ENCODE data around the gene LZTR1. TPM values are rescaled to one million over a fixed set of nuclear protein-coding genes. Genes with fewer than 3 reads are reported as not detected.
A peak's percentile ranks its signal among the peaks of the same experiment; 100 is the strongest.

LZTR1 gene
- total RNA-seq, 1 experiment from 2014 or later: 13.0 TPM

GRCh38 chr22:20951151-20951931 lies 30.8 kb upstream of the LZTR1 start:
- no peak for DNase-seq (ENCODE audit: low read depth)

GRCh38 chr22:20951932-20952380 lies 30.1 kb upstream of the LZTR1 start:
- no peak for DNase-seq (ENCODE audit: low read depth)

DNA sequence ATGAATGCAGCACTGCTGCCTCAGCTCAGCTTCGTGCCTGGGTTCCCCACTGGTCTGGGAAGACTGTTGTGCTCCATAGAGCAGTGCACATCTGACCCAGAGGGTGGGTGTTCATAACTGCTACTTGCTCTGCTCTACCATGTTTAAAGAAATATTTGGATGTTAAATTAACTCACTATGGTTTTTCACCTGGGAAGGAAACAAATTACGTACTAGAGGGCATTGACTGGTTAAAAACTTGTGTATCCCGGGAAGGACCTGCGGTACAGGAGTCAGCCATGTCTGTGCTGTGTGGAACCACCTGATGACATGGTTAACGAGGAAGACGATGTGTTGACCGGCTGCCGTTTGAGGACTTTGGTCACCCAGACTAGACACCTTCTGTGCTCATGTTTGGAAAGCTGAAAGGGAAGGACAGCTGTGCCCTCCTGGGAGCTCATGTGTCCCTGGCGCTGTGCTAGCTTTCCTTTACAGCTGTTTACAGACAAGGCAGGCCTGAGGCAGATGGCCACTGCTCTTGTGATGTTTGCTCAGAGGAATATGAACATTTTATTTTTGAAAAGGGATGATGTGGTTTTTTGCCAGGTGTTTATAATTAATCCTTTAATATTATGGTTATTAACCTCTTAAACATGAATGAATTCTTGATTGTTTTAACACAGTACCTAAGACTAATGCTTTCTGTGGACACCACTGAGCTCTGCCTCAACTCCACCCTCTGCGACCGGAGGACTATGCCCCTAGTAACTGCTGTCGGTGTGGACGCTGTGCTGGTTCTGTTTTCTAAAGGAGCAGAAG lies 29.4 kb upstream of the LZTR1 start:
- DNase-seq (ENCODE audit: low read depth): no peak

- DNase-seq (ENCODE audit: low read depth): no peak
These were observed 28.8 kb upstream of the LZTR1 start for GRCh38 chr22:20953342-20953608.

DNA sequence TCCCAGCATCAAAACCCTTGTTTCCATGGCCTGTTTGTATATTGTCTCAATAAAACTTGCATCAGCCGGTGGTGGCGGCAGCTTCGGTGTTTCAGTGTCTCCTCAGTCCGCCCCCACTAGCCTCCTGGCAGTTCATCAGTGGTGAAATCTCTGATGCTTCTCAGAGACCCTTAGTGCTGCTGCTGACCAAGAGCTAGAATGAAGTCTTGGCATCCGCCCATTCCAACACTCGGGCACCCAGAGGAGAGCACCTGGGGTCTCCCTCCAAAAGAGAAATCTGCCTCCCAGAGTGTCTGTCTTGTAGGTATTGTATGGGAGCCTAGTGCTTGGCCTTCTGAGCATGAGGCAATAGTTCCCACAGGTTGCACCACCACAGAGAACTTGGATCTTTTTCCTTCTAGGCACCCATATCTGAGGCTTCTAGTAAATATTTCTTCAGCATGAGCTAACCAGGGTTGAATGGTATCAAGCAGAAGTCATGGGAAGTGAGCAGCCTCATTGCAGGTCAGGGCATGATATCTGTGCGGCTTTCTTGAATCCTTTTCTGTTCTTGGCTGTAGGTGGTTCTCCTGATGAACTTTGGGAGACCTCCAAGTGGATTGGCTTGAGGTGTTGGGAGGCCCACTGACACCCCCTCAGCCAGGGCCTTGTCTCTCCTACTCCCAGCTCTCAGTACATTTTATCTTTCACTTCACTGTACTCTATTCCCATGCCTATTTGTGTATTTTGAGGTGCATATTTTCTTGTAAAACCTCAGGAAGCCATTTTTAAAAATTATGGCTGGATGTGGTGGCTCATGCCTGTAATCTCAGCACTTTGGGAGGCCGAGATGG lies 28.2 kb upstream of the LZTR1 start:
- no peak for DNase-seq (ENCODE audit: low read depth)

GRCh38 chr22:20955548-20955947 lies 26.5 kb upstream of the LZTR1 start:
- no peak for DNase-seq (ENCODE audit: low read depth)

DNA sequence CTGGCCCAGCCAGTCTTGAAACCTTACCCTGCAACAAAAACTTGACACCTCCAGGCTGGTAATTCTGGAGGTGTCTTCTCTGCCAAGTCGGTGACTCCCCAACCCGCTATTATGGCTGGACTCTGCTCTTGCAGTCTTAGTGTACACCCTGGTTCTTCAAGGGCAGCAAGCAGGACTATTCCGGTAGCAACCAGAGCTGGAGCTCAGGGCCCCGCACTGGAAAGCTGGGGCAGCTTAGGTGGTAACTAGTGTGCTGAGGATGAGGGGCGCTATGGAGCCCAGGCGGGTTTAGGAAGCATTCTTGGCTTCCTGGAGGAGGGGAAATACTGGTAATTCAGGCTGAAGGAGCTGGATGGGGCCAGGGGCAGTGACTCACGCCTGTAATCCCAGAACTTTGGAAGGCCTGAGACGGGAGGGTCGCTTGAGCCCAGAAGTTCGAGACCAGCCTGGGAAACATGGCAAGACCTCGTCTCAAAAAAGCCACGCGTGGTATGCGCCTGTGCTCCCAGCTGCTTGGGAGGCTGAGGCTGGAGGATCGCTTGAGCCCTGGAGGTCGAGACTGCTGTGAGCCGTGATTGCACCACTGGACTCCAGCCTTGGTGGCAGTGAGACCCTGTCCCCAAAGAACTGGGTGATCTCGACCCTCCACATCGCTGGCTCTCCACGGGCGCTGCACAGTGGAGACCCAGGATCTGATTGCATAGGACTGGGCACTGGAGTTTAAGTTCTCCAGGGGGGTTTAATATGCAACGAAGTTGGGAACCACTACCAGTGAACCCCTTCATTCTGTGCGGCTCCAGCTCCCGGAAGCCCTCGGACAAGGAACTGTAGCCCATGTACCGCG lies 25.6 kb upstream of the LZTR1 start:
- DNase-seq (ENCODE audit: low read depth): peak; percentile 33

- no peak for DNase-seq (ENCODE audit: low read depth)
These were observed 24.9 kb upstream of the LZTR1 start for GRCh38 chr22:20957102-20957682.

DNA sequence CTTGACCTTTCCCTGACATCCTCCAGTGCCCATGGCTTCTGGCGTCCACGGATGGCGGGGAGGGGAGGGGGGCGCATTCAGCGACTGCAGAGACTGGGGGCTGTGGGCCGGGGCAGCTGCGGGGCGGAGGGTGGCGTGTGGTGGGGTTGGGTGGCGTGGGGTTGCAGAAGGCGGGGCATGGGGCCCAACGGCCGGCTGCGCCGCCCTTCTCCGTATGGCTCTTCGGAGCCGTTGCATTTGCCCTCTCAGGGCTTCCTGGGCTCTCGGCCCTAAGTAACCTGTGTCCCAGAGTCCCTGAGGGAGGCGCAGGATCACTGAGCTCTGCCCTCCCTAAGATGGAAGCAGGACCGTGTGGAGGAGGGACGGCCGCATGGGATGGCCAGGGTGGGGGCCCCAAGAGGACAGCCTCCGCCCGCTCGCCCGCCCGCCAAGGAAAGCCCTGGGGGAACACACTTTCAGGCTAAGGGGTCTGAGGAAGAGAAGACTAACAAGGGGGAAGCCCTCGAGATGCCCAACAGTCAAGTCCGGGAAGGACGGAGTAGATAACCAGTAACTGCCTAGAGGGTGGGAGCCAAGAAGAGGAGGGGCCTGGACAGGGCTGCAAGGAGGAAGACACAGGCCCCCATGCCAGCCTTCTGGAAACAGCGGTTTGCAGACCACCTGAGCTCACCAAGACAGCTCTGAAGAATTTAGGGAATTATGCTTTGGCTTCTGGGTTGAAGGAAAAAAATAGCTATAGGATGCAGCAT lies 24.2 kb upstream of the LZTR1 start:
- DNase-seq (ENCODE audit: low read depth): no peak

- DNase-seq (ENCODE audit: low read depth): no peak
These were observed 22.3 kb upstream of the LZTR1 start for GRCh38 chr22:20959578-20960461.

- DNase-seq (ENCODE audit: low read depth): no peak
These were observed 21.5 kb upstream of the LZTR1 start for GRCh38 chr22:20960609-20961008.

DNA sequence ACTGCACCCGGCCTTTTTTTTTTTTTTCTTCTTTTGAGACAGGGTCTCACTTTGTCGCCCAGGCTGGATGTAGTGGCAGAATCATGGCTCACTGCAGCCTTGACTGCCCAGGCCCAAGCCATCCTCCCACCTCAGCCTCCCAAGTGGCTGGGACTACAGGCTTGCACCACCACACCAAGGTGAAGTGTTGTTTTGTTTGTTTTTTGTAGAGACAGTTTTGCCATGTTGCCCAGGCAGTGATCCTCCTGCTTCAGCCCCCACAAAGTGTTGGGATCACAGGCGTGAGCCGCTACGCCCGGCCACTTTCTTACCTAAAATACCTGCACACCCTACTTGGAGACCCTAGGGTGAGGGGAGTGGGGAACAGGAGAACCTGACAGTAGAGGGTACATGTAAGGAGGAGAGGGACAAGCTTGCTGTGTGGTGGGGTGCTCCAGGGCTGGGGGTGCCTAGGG lies 19.6 kb upstream of the LZTR1 start:
- no peak for DNase-seq (ENCODE audit: low read depth)

- no peak for DNase-seq (ENCODE audit: low read depth)
These were observed 18.7 kb upstream of the LZTR1 start for GRCh38 chr22:20963201-20964052.

DNA sequence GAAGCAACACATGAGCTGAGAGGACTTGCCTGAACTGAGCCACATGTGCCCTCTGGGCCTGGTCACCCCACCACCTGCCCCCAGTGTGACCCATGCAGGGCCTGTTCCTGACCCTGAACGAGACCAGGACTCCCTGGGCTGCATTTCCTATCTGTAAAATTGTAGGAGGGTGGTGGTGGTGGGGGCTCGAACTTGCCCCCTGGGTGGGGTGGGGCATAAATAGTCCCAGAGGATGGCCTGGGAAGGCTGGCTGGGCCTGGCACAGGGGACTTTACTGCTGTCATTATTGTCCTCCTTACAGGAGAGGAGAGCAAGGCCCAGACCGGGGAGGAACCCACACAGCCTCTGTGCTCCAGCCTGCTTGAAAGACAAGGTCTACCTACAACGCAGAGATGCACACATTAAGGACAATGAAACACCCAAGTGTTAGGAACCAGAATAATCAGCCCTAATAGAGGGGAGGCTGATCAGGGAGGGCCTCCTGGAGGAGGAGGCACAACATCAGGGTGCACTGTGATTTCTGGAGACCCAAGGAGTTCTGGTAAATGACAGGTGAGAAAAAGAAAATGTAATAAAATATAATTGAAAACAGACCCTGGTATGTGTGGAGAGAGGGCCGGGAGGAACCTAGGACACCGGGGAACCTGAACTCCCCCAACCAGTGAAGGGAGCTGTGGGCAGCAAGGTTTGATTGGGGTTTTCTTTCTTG lies 17.9 kb upstream of the LZTR1 start:
- no peak for DNase-seq (ENCODE audit: low read depth)

DNA sequence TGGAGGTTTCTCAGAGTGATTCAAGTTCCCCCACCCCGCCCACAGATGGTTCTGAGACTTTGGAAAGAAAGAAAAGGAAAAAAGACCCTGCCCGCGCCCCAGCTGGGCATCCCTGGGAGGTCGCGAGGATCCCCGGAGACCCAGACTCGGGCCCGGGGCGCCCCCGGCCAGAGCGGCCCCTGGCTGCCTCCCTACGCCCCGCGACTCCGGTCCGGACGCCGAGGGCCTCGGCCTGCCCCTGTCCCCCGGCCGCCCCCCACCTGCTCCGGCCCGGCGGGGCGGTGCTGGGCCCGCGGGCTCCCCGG lies 17.3 kb upstream of the LZTR1 start:
- no peak for DNase-seq (ENCODE audit: low read depth)

DNA sequence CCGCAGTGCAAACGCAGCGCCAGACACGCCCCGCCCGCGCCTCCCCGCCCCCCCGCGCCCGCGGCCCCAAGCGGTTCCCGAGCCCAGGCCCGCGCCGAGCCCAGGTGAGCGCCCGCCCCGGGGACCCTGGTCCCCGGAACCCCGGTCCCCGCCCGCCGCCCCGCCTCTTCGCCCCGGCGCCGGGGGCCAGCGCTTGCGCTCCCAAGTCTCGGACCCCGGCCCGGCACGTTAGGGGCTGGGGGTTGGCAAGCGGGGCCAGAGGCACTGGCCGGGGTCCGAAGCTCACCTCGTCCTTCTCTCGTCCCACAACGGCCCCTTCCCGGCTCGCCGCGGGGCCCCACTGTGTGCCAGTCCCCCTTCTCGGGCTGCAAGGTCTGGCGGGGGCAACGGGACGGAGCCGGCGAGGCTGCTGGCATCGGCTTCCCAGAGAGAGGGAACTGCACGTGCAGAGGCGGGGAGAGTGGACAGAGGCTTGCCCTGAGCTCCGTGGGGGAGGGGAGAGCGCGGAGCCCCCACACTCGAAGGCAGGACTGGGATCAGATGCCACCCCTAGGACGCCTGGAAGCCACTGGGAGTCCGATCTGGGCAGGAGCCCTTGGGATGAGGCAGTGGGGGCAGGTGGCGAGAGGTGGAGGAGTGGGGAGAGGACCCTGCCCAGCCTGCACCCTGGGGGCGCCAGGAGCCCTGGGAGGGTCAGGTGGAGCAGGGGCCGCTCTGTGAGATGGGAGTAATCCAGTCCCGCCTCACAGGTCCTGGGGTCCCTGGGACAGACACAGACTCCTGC lies 16.8 kb upstream of the LZTR1 start:
- no peak for DNase-seq (ENCODE audit: low read depth)

Data from M059J (cell line).